Chondrocyte (in vitro differentiated cells): ENCODE data around the gene C12orf50. TPM values are rescaled to one million over a fixed set of nuclear protein-coding genes. Genes with fewer than 3 reads are reported as not detected.

Source experiments
- DNase-seq: peaks from one replicate; pipeline ENCODE4 v3.0.0; 2021; ENCODE audit warnings: mixed read lengths, low spot score
- H3K27ac Mint-ChIP-seq: one replicate; pipeline ENCODE4 v1.8.0; 2021; ENCODE audit warnings: mild to moderate bottlenecking, moderate library complexity, mixed read lengths; ENCODE audit not compliant: unreplicated experiment
- H3K27me3 Mint-ChIP-seq: 2 replicates; pipeline ENCODE4 v1.8.0; 2021; ENCODE audit warnings: low read depth, mixed read lengths
- H3K36me3 Mint-ChIP-seq: 2 replicates; pipeline ENCODE4 v1.8.0; 2021; ENCODE audit warnings: low read depth, mixed read lengths
- H3K4me1 Mint-ChIP-seq: 2 replicates; pipeline ENCODE4 v1.8.0; 2021; ENCODE audit warnings: low read depth, mild to moderate bottlenecking, mixed read lengths
- H3K4me3 Mint-ChIP-seq: one replicate; pipeline ENCODE4 v1.8.0; 2021; ENCODE audit warnings: mild to moderate bottlenecking, moderate library complexity, mixed read lengths; ENCODE audit not compliant: unreplicated experiment
- H3K9me3 Mint-ChIP-seq: 2 replicates; pipeline ENCODE4 v1.8.0; 2021; ENCODE audit warnings: low read depth, mixed read lengths
- long read RNA-seq: library from polyadenylated mRNA; stranded (forward); transcript quantifications from one replicate; pipeline ENCODE4 v2.0.0, GENCODE V29; 2021
- total RNA-seq: library from RNA; stranded (reverse); gene quantifications from 3 replicates; pipeline ENCODE4 v1.2.1, GENCODE V29; 2021
- TF ChIP-seq, protein P1 (sequence below): fragments of 200-600 bp; sonication (generic); IDR thresholded peaks from 2 replicates; pipeline ENCODE4 v1.5.0; 2021; ENCODE audit warnings: antibody characterized with exemption, mild to moderate bottlenecking, moderate library complexity

C12orf50 gene, protein sequence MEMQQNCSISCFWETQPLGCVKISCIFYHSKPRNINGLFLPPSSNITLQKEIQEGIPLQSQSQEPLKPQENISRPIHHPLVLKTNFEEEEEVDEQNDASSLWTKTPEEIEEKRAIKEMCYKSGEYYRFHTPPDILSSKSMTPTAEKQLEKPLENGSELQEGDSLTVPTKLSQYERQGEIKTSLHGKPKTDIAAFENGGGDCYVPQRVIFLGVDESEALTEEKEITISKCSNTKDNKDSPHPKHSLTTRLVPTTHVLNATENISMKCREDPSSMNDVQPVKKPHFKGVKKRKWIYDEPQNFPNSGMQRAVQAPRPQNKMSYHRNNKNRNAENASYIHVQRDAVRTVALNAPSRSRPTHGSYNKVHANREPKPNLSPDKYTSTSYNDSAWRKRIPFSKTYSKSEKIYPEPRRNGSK
- total RNA-seq: 0.31 TPM in 1 of 3 replicates, not detected in the others
- long read RNA-seq: 0 reads

- Mint-ChIP-seq H3K4me1 (no peaks in the 10 kb centered on the region), H3K36me3 (no peaks in the 10 kb centered on the region), H3K27ac (no peak within 1 kb of the TSS), H3K9me3 (no peaks in the 10 kb centered on the region), H3K27me3 (peaks cover 7% of the 10 kb centered on the region), H3K4me3 (no peak within 1 kb of the TSS)
- TF ChIP-seq, protein P1, sequence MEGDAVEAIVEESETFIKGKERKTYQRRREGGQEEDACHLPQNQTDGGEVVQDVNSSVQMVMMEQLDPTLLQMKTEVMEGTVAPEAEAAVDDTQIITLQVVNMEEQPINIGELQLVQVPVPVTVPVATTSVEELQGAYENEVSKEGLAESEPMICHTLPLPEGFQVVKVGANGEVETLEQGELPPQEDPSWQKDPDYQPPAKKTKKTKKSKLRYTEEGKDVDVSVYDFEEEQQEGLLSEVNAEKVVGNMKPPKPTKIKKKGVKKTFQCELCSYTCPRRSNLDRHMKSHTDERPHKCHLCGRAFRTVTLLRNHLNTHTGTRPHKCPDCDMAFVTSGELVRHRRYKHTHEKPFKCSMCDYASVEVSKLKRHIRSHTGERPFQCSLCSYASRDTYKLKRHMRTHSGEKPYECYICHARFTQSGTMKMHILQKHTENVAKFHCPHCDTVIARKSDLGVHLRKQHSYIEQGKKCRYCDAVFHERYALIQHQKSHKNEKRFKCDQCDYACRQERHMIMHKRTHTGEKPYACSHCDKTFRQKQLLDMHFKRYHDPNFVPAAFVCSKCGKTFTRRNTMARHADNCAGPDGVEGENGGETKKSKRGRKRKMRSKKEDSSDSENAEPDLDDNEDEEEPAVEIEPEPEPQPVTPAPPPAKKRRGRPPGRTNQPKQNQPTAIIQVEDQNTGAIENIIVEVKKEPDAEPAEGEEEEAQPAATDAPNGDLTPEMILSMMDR: no peak
- no peak for DNase-seq
Observed at GRCh38 chr12:88029093-88029665, at the start of gene C12orf50. Gene C12orf50, minus strand, starts transcription at chr12:88029401. Its CDS starts 2,439 bp downstream, at chr12:88026962.

GRCh38 chr12:88067301-88067700 is 38.1 kb upstream of the C12orf50 start:
- H3K27ac Mint-ChIP-seq: no peak overlapping the region

GRCh38 chr12:88063375-88063774 is 34.2 kb upstream of the C12orf50 start:
- H3K36me3 Mint-ChIP-seq: peaks cover 19% of the 10 kb centered on the region
- peak overlapping the region; percentile 22 for H3K27ac Mint-ChIP-seq
- no peaks in the 10 kb centered on the region for H3K27me3 Mint-ChIP-seq
- DNase-seq: no peak
- no peaks in the 10 kb centered on the region for H3K9me3 Mint-ChIP-seq
- TF ChIP-seq, protein P1: no peak
- no peak overlapping the region for H3K4me3 Mint-ChIP-seq
- H3K4me1 Mint-ChIP-seq: peaks cover 4% of the 10 kb centered on the region

More at GRCh38 chr12:88067301-88067700, 38.1 kb upstream of the C12orf50 start:
- TF ChIP-seq, protein P1: no peak
- H3K27me3 Mint-ChIP-seq: no peaks in the 10 kb centered on the region
- H3K4me1 Mint-ChIP-seq: peaks cover 5% of the 10 kb centered on the region
- H3K9me3 Mint-ChIP-seq: no peaks in the 10 kb centered on the region
- peaks cover 20% of the 10 kb centered on the region for H3K36me3 Mint-ChIP-seq
- no peak for DNase-seq
- H3K4me3 Mint-ChIP-seq: no peak overlapping the region

- H3K9me3 Mint-ChIP-seq: no peaks in the 10 kb centered on the region
- H3K27me3 Mint-ChIP-seq: no peaks in the 10 kb centered on the region
- H3K4me3 Mint-ChIP-seq: no peak overlapping the region
- peaks cover 25% of the 10 kb centered on the region for H3K36me3 Mint-ChIP-seq
- no peak for DNase-seq
- H3K4me1 Mint-ChIP-seq: peaks cover 4% of the 10 kb centered on the region
- H3K27ac Mint-ChIP-seq: no peak overlapping the region
- TF ChIP-seq, protein P1: no peak
Observed at GRCh38 chr12:88062474-88062873, 33.3 kb upstream of the C12orf50 start.

GRCh38 chr12:88058719-88059077 is 29.5 kb upstream of the C12orf50 start:
- Mint-ChIP-seq H3K4me3 (no peak overlapping the region), H3K36me3 (peaks cover 36% of the 10 kb centered on the region), H3K4me1 (peaks cover 4% of the 10 kb centered on the region), H3K9me3 (no peaks in the 10 kb centered on the region), H3K27me3 (no peaks in the 10 kb centered on the region), H3K27ac (no peak overlapping the region)
- no peak for DNase-seq
- TF ChIP-seq, protein P1: no peak
